ENCODE results near the gene IRF2.

- TF ChIP-seq CTCF (IDR thresholded peaks at IDR 0.05; ENCODE audit: borderline replicate concordance, extremely low read depth, low read length, poor library complexity, severe bottlenecking) (no peak), EZH2 (IDR thresholded peaks at IDR 0.05; ENCODE audit: borderline replicate concordance, low read depth, low read length, severe bottlenecking) (no peak)
These were observed 70.3 kb downstream of the IRF2 start for GRCh38 chr4:184404047-184404446.

Data from DND-41 (cell line).